NCI-H1048 (cell line): Measurements from ENCODE around the gene HBM.
"Not testable (repeated sequence)": the region's sequence is repeated elsewhere in the genome, so short reads cannot be mapped to it uniquely, and the experiment has no call there.

Source experiments
- DNase-seq: peaks from one replicate; lab custom pipeline; 2025; lab: John Stamatoyannopoulos, UW

HBM gene

DNA sequence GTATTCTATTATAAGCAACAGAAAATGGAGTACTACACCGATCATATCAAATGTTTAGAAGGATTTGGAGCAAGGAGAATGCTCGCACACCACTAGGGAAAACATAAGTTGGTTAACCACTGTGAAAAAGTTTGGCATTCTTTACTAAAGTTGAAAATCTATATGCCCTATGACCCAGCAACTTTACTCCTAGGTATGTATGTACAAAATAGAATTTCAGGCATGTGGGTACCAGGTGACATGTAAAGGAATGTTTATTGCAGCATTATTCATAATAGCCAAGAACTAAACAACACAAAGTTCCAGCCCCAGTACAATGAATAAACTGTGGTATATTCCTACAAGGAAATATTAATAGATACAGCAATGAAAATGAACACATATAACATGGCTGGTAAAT lies 19.1 kb upstream of the HBM start:
- DNase-seq, result no peak

DNA sequence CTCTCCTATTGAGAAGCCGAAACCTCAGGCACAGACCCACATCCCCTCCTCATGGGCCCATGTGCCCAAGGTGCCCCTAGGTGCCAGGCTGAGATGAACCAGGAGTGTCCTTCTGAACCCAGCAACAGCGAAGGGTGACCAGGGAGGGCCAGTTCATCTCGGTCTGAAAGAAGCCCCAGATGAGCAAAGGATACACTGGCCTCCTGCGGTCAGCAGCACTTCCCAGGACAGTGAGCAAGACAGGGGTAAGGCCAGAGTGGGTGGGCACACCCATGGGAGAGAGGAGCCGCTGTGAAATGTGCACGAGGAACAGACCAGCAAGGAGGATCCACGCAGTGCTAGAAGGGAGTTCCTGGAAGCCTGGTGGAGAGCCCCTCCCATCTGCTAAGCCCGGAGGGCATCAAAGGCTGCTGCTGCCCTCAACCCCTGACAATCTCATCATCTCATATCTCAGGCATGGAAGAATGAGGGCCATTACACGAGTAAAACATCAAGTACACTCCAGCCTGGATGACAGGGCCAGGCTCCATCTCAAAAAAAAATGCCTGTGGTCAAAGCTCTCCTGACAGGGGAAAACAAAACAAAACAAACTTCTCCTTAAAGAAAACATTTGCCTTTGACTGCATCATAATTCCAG lies 16.6 kb upstream of the HBM start:
- DNase-seq, result no peak

DNA sequence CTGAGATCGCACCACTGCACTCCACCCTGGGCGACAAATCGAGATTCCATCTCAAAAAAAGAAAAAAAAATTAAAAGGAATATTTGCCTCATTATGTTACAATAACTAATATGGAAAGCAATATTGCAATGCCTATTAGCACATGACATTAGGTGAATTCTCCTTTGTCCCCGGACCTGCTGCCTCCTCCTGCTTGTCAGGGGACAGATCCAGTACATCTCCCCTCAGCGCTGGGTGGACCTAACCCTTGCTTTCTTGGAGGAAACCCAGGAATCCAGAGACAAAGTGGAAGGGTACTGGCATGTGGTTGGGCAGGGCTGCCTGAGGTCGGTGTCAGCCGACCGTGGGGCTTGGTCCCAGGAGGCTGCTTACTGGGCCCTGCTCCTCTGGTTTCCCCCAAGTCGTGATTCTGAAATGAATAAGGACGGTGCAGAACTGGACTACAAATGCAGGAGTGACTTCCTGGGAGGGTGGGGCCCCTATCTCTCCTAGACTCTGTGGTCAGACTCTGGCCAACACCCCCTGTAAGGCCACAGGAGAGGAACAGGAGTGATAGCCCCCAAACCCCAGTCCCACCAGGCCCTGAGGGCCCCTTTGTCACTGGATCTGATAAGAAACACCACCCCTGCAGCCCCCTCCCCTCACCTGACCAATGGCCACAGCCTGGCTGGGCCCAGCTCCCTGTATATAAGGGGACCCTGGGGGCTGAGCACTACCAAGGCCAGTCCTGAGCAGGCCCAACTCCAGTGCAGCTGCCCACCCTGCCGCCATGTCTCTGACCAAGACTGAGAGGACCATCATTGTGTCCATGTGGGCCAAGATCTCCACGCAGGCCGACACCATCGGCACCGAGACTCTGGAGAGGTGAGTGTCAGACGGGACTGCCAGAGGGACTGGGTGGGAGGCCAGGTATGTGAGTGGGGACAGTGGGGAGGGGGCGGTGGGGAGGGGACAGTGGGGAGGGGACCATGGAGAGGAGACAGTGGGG lies 13.3 kb upstream of the HBM start, which contains the start of gene HBZ:
HBZ (plus strand) TSS at position 504 of the 988 bp plus-strand sequence; CDS start at position 770, 266 bp downstream.
- no peak for DNase-seq

DNA sequence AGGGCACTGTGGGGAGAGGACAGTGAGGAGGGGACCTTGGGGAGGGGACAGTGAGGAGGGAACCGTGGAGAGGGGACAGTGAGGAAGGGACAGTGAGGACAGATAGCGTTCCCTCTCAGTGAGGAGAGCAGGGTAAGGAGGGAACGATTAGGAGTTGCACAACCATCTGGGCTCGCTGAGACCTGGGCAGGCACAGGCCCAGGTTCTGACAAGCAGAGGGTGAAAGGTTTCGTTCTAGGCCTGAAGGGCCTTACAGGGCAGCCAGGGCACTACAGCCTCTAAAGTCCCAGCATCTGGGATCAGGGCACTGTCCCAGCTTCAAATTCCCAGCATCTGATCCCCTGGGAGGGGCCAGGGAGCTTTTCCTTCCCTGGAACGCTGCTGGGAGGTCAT lies 12.7 kb upstream of the HBM start:
- DNase-seq, result not testable (repeated sequence)

DNA sequence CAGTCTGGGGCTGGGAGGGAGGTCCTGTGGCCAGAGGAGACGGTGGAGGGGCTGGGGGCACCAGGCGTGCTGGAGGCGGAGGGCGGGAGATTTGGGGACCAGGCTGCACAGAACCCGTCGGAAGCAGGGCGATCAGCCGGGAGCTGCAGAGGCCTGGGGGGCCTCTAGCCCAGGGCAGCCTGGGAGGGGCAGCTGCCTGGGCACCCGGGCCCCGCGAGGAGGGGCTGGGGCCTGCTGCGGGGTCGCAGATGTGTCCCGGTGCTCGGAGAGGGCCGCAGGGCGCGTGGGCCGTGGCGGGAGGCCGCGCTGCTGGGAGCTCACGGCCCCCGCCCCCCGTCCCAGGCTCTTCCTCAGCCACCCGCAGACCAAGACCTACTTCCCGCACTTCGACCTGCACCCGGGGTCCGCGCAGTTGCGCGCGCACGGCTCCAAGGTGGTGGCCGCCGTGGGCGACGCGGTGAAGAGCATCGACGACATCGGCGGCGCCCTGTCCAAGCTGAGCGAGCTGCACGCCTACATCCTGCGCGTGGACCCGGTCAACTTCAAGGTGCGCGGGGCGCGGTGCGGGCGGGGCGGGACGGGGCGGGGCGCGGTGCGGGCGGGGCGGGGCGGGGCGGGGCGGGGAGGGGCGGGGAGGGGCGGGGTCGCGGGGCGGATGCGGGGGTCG lies 12.1 kb upstream of the HBM start:
- not testable (repeated sequence) for DNase-seq

DNA sequence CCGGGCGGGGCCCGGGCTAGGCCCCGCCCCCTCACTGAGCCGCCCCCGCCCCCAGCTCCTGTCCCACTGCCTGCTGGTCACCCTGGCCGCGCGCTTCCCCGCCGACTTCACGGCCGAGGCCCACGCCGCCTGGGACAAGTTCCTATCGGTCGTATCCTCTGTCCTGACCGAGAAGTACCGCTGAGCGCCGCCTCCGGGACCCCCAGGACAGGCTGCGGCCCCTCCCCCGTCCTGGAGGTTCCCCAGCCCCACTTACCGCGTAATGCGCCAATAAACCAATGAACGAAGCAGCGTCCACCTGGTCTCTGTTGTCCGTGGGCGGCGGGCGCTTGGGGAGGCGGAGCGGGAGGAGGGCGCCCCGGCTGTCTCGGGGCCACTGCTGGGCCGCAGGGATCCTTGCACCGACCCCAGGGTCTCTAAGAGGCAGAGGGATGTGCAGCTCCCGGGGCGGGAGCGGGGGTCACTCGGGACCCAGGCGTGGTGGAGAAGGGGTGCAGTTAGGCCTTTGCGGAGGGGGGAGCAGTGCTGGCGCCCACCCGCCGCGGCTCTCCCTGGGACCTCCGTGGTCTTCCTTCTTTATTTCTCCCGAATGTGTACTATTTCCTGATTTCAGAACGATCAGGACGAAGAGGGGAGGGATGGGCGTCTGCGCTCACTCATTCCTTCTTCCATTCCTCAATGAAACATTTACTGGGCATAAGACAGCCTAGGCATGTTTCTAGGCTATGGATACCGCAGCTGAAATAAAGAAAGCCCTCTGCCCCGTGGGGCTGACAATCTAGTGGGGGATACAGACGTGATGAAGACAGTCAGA lies 11.4 kb upstream of the HBM start:
- no peak for DNase-seq

DNA sequence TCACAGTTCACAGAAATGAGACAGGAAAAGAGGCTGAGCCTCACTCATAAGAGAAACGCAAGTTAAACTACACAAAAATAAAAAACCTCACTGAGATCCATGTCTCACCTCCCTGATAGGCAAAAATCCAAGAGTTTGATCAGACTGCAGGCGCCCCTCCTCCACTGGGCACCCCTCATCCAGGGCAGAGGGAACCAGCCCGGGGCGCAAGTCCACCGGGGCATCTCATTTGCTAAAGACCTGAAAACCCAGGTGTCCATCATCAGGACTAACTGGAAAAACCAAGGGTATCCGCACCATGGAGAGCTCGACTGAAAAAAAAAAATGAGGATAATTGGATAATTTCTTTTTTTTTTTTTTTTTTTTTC lies 10.8 kb upstream of the HBM start:
- no peak for DNase-seq

DNA sequence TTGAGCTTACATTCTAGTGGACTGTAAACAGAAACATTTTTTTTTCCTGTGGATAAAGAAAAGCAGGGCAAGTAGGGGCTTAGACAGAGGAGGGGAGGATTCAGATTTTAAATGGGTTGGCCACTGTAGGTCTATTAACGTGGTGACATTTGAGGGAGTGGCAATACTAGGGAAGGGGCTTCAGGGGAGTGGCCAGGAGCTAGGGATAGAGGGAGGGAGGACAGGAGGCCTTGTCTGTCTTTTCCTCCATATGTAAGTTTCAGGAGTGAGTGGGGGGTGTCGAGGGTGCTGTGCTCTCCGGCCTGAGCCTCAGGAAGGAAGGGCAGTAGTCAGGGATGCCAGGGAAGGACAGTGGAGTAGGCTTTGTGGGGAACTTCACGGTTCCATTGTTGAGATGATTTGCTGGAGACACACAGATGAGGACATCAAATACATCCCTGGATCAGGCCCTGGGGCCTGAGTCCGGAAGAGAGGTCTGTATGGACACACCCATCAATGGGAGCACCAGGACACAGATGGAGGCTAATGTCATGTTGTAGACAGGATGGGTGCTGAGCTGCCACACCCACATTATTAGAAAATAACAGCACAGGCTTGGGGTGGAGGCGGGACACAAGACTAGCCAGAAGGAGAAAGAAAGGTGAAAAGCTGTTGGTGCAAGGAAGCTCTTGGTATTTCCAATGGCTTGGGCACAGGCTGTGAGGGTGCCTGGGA lies 6.5 kb upstream of the HBM start:
- DNase-seq, result no peak

DNA sequence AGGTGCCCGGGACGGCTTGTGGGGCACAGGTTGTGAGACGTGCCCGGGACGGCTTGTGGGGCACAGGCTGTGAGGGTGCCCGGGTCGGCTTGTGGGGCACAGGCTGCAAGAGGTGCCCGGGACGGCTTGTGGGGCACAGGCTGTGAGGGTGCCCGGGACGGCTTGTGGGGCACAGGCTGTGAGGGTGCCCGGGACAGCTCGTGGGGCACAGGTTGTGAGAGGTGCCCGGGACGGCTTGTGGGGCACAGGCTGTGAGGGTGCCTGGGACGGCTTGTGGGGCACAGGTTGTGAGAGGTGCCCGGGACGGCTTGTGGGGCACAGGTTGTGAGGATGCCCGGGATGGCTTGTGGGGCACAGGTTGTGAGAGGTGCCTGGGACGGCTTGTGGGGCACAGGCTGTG lies 5.5 kb upstream of the HBM start:
- not testable (repeated sequence) for DNase-seq

DNA sequence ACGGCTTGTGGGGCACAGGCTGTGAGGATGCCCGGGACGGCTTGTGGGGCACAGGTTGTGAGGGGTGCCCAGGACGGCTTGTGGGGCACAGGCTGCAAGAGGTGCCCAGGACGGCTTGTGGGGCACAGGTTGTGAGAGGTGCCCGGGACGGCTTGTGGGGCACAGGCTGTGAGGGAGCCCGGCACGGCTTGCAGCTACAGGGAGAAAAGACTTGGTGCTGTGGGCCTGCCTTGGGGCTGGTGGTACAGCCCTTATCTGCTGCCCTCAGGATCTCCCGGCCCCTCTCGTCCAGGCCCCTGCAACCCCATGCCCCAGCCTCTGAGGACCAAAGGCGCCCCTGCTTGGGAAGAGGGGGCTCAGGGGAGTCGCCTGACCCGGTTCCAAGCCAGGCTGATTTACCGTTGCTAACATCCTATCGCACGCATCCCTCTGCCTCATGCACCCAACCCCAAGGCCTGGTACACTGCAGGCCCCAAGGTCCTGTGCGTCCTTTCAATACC lies 5.0 kb upstream of the HBM start:
- no peak for DNase-seq

DNA sequence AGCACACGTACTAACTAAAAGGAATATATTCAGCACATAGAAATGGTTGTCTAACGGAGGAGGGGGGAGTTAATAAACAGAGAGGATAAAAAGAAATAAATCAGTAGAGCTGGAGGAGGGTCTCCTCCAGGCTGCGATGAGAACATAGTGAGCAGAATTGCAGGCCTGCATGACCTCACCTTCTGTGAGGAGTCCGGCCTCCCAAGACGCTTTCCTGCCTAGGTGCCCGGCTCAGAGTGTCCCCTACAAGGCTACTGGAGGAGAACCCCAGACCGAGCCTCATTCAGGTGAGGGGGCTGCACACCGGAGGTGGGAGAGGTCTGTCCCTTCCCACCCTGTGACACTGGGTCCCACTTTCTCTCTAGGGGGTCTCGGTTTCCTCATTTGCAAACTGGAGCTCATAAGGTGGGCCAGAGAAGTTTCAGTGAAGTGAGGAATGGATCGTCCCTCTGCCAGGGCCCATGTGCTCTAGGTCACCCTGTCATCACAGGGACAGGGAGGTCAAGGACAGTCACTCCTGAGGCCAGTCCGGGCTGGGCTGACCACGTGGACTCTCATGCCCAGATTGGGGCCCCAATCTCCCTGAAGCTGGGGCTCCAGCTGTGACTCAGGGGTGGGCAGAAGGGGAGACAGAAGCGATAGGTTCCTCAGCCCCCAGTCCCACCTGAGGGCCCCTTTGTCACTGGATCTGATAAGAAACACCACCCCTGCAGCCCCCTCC lies 3.3 kb upstream of the HBM start:
- DNase-seq, result no peak

DNA sequence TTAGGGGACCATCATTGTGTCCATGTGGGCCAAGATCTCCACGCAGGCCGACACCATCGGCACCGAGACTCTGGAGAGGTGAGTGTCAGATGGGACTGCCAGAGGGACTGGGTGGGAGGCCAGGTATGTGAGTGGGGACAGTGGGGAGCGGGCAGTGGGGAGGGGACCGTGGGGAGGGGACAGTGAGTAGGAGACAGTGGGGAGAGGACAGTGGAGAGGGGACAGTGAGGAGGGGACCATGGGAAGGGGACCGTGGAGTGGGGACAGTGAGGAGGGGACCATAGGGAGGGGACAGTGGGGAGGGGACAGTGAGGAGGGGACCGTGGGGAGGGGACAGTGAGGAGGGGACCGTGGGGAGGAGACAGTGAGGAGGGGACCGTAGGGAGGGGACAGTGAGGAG lies 2.6 kb upstream of the HBM start:
- not testable (repeated sequence) for DNase-seq

DNA sequence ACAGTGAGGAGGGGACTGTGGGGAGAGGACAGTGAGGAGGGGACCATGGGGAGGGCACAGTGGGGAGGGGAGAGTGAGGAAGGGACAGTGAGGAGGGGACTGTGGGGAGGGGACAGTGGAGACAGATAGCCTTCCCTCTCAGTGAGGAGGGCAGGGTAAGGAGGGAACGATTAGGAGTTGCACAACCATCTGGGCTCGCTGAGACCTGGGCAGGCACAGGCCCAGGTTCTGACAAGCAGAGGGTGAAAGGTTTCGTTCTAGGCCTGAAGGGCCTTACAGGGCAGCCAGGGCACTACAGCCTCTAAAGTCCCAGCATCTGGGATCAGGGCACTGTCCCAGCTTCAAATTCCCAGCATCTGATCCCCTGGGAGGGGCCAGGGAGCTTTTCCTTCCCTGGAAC lies 2.1 kb upstream of the HBM start:
- not testable (repeated sequence) for DNase-seq

DNA sequence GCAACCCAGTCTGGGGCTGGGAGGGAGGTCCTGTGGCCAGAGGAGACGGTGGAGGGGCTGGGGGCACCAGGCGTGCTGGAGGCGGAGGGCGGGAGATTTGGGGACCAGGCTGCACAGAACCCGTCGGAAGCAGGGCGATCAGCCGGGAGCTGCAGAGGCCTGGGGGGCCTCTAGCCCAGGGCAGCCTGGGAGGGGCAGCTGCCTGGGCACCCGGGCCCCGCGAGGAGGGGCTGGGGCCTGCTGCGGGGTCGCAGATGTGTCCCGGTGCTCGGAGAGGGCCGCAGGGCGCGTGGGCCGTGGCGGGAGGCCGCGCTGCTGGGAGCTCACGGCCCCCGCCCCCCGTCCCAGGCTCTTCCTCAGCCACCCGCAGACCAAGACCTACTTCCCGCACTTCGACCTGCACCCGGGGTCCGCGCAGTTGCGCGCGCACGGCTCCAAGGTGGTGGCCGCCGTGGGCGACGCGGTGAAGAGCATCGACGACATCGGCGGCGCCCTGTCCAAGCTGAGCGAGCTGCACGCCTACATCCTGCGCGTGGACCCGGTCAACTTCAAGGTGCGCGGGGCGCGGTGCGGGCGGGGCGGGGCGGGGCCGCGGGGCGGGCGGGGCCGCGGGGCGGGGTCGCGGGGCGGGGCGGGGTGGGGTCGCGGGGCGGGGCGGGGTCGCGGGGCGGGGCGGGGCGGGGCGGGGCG lies 1.5 kb upstream of the HBM start:
- DNase-seq, result not testable (repeated sequence)

DNA sequence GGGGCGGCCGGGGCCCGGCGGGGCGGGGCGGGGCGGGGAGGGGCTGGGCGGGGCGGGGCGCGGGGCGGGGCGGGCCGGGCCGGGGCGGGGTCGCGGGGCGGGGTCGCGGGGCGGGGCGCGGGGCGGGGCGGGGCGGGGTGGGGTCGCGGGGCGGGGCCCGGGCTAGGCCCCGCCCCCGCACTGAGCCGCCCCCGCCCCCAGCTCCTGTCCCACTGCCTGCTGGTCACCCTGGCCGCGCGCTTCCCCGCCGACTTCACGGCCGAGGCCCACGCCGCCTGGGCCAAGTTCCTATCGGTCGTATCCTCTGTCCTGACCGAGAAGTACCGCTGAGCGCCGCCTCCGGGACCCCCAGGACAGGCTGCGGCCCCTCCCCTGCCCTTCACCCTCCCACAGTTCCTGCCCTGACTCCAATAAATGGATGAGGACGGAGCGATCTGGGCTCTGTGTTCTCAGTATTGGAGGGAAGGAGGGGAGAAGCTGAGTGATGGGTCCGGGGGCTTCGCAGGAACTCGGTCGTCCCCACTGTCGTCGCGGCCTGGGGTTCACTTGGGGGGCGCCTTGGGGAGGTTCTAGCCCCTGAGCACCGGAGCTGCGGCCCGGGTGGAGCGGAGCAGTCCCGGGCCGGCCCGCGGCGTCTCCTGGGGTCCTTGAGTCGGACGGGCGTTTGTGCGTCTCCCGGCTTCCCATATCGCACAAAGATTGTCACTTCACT lies 795 bp upstream of the HBM start:
- no peak for DNase-seq

DNA sequence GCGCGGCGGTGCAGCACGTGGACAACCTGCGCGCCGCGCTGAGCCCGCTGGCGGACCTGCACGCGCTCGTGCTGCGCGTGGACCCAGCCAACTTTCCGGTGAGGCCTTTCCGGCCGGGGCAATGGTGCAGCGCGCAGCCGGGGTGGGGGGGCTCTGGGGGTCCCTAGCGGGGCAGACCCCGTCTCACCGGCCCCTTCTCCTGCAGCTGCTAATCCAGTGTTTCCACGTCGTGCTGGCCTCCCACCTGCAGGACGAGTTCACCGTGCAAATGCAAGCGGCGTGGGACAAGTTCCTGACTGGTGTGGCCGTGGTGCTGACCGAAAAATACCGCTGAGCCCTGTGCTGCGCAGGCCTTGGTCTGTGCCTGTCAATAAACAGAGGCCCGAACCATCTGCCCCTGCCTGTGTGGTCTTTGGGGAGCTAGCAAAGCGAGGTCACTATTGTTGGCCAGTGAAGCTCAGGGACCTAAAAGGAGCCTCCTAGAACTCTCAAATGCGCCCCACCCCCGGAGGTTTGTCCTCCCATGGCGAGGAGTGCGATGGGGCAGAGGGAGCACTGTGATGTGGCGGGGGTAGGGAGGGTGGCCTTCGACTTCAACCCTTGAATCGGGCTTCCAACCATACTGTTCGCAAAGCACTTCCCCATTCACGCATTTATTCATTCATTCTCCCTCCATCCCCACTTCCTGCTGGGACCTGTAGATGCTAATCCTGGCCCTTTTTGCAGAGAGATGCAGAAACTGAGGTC lies 770 bp downstream of the HBM start:
- DNase-seq, result no peak

DNA sequence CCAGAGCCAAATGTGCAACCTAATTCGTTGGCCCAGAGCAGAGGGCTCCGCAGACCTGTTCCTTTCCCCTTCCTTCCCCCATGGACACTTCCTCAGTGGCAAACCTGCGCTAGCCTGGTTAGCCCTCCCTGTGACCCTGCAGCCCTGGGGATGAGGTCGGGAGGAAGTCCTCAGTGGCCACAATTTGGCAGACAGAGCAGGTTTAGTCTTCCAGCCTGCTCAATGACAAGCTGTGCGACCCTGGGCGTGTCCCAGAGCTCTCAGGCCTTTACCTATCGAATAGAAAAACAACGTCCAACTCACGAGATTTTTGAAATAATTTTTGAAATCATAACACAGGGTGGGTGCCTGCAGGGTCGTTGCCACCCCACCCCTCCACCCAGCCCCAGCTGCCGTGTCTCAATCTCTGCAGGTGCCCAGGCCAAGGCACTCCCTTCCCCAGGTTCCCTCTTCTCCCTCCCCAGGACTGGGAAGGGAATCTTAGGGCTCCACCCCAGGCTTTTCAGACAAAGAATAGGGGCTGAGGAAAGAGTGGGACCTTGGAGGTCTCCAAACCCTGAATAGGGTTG lies 1.4 kb downstream of the HBM start:
- DNase-seq, result no peak

DNA sequence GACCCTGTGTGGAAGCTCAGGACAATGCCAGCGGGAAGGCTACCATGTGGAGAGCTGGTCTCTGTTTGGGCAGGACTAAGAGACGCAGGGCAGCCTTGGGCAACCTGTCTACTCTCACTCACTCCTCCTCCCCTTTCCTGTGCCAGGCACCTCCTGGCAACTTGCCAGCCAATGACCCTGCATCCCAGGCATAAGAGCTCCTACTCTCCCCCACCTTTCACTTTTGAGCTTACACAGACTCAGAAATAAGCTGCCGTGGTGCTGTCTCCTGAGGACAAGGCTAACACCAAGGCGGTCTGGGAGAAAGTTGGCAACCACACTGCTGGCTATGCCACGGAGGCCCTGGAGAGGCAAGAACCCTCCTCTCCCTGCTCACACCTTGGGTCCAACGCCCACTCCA lies 2.6 kb downstream of the HBM start:
- no peak for DNase-seq
